ENCODE measurements around the gene GNAI3. TPM values are rescaled to one million over a fixed set of nuclear protein-coding genes. Genes with fewer than 3 reads are reported as not detected.

Gene GNAI3
- total RNA-seq = 11.8 and 13.5 TPM in 2 replicates

GRCh38 chr1:109548321-109549267 is at the start of gene GNAI3:
Gene GNAI3, plus strand, starts transcription at chr1:109548615. Its CDS starts 106 bp downstream, at chr1:109548721.

DNA sequence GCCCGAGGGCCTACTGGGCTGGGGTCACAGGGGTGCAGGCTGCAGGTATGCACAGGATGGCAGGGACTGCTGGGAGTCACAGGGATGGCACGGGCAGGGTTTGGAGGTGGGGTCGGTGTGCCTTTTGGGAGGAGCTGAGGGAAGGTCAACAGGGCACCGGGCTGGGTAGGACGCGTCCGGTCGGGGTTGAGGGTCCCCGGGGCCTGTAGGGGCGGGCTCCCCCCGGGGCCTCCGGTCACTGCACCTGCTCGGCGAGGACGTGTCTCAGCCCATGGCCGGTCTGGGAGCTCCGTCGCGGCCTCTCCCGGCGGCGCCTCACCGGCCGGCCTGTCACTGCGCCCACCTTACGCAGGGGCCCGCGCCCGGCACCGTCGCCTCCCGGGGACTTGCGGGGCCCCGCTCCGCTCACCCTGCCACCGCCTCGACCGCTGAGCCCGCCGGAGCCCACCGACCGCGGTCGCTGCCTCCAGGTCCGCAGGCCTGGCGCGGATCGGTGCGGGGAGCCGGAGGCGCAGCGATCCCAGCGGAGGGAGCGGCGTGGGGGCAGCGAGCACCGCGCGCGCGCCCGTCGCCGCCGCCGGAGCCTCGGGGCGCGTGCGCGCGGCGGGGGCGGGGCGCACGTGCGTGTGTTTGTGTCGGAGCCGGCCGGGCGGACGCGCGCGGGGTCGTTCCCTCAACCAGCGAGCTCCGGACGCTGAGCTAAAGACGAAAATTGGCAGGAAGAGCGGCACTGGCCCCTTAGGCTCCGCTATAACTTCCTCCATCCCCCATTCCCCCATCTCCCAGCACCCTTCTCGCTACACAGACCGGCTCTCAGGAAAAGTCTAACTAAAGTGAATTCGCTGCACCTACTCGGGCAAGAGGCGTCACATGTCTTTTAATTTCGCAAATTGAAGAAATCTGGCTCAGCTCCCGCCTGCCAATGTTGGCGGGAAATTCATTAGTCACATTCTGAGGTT is 39.0 kb upstream of the GNAI3 start, which contains the start of gene AMIGO1:
AMIGO1 (minus strand) TSS at position 552 of the 959 bp plus-strand sequence. CDS start 815 bp downstream, outside the sequence.

DNA sequence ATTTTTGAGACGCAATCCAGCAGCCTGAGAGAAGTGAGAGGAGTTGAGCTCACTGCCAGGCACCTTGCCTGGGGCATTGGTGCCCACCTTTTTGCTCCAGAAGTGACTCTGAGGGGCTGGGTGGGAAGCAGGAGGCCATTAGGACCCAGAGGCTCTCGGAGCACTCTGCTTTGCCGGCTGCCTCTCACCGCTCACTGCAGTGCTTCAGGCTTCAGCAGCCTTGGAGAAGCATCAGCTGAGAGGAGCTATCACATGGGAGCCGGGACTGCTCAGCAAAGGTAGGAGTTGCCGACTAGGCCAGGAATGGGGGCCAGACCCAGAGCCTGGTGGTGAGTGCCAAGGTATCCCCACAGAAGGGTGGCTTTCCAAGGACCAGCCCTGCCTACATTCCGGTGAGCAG is 8.7 kb upstream of the GNAI3 start, which contains the start of gene GPR61:
GPR61 (plus strand) TSS at position 197 of the 400 bp plus-strand sequence. CDS start 3,151 bp downstream, outside the sequence.

DNA sequence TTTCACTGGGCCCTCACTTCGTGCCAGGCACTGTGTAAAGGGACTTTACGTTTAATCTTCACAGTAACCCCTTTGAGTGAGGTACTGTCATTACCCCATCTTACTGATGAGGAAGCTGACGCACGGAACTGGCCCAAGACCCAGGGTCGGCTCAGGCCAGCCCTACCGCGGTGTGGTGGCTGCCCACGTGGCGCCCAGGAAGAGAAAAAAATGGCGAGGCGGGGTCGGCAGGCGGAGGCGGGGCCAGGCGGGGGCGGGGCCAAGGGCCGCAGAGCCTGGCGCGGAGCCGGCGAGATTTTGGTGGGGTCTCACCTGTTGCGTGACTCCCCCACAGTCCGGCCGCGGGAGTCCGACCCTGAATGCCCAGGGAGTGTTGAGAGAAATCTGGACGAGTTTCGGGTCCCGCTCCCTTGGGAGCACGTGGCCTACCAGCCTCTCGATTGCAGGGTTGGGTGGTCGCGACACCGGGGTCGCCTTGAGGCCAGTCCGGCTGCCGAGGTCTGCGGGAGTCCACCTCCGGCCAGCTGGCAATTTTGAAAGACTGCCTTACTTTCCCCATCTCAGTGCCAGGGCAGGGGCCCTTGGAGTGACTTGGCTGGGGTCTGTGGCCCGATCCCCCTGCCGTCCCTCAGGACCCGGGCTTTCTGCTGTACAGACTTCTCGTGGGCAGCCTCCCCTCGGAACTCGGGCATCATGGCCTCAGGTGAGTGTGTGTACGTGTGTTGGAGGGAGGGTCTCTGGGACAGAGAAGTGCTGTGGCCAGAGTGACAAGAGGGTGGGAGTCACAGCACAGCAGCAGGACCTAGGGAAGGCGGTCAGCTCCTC is 71.4 kb downstream of the GNAI3 start, which contains the start of the genes AMPD2 and GNAT2:
AMPD2 (plus strand) TSS at position 262 of the 825 bp plus-strand sequence. CDS start 1,339 bp downstream, outside the sequence.
GNAT2 (minus strand) TSS at position 41 of the 825 bp plus-strand sequence. CDS start 6,746 bp downstream, outside the sequence.

GRCh38 chr1:109655615-109656519 is 107.5 kb downstream of the GNAI3 start, which contains the start of gene GSTM4:
Gene GSTM4, plus strand, starts transcription at chr1:109656099. Its CDS starts 291 bp downstream, at chr1:109656390.

GRCh38 chr1:109667452-109668122 is 119.2 kb downstream of the GNAI3 start, which contains the start of gene GSTM2:
Gene GSTM2, plus strand, starts transcription at chr1:109668057. Its CDS starts 59 bp downstream, at chr1:109668116.

Other genes starting within 250 kb of the GNAI3 start
- gene MYBPHL, start 241.6 kb upstream of the GNAI3 start, total RNA-seq = not detected in 2 replicates
- gene SORT1, start 150.7 kb upstream of the GNAI3 start, total RNA-seq = 10.3 and 18.4 TPM in 2 replicates
- 44.6 and 53.6 TPM in 2 replicates for gene PSMA5, start 122.2 kb upstream of the GNAI3 start, total RNA-seq
- under 0.01 TPM in 1 of 2 replicates, not detected in the other for gene SYPL2, start 82.1 kb upstream of the GNAI3 start, total RNA-seq
- 0.76 and 1.3 TPM in 2 replicates for gene ATXN7L2, start 64.7 kb upstream of the GNAI3 start, total RNA-seq
- 4.7 and 5.5 TPM in 2 replicates for gene CYB561D1, start 54.5 kb upstream of the GNAI3 start, total RNA-seq
- 1.2 and 1.7 TPM in 2 replicates for gene AMIGO1, start 38.9 kb upstream of the GNAI3 start, total RNA-seq
- 0.11 and 0.17 TPM in 2 replicates for gene GPR61, start 8.7 kb upstream of the GNAI3 start, total RNA-seq
- 0.11 and 0.17 TPM in 2 replicates for gene GNAT2, start 71.0 kb downstream of the GNAI3 start, total RNA-seq
- 20.9 and 22.6 TPM in 2 replicates for gene AMPD2, start 71.2 kb downstream of the GNAI3 start, total RNA-seq
- gene GSTM4, start 107.5 kb downstream of the GNAI3 start, total RNA-seq = 0.95 and 1.4 TPM in 2 replicates
- gene GSTM2, start 119.4 kb downstream of the GNAI3 start, total RNA-seq = 1.2 and 1.7 TPM in 2 replicates
- gene GSTM1, start 139.2 kb downstream of the GNAI3 start, total RNA-seq = 2.9 TPM in 1 of 2 replicates, not detected in the other
- 0.11 TPM in 1 of 2 replicates, not detected in the other for gene GSTM5, start 163.6 kb downstream of the GNAI3 start, total RNA-seq
- gene GSTM3, start 192.4 kb downstream of the GNAI3 start, total RNA-seq = 41.9 and 88.1 TPM in 2 replicates
- gene EPS8L3, start 215.3 kb downstream of the GNAI3 start, total RNA-seq = not detected in 2 replicates